GM18870 (cell line): Measurements from ENCODE around the gene ANAPC1.
"Not testable (repeated sequence)": the region's sequence is repeated elsewhere in the genome, so short reads cannot be mapped to it uniquely, and the experiment has no call there.

Experiments
- ATAC-seq: cut with Tn5 transposase; IDR thresholded peaks from one replicate; pipeline ENCODE4 v1.9.1; 2021; ENCODE audit warnings: moderate library complexity; ENCODE audit not compliant: unreplicated experiment

ANAPC1 gene

GRCh38 chr2:111812970-111813622 is 70.9 kb downstream of the ANAPC1 start:
- ATAC-seq: not testable (repeated sequence)

DNA sequence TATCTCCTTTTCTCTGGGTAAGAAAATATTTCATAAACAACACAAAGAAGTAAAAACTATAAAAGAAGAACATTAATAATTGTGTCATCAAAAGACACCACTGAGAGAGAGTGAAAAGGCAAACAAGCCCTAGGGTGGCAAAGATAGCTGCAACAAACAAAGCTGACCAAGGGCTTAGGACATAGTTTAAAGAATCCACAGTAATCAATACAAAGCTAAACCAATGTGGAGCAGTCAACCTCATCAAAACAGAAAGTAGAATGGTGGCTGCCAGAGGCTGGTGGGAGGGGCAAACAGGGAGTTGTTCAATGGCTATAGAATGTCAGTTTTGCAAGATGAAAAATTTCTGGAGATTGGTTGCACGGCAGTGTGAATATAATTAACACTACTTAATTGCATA is 93.4 kb downstream of the ANAPC1 start:
- not testable (repeated sequence) for ATAC-seq

DNA sequence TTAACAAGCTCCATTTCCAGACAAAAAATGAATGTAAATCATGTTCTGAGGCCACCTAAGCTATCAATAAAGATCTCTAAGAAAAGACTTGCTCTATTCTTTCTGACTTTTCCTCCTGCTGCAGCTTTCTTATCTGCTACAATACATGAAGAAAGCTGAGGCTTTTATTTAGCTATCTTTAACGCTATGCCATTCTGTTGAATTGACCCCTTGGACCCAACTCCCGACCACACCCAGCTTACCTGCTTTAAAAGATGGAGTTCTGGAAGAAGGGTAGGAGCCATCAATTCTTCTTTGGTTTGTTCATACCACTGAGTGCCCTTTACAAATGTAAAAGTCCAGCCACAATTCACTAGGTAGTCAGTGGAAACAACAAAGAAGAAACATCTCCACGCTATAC is 99.9 kb downstream of the ANAPC1 start:
- not testable (repeated sequence) for ATAC-seq

DNA sequence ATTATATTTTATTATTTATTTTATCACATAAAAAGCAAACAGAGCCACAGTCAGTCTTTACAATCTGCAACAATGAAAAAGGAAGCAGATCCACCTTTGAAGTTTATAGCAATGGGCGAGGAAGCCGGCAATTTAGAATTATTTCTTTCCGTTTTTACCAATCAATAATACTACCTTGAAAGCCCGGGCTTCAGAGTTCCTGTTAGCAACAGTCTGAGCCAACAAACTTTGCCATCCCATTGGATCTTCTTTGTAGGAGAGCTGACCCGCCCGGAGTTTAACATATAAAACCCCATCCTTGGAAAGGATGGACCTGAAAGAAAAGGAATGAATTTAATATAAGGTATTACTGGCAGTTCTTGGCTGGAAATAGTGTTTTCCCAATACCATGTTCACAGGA is 101.8 kb downstream of the ANAPC1 start:
- not testable (repeated sequence) for ATAC-seq

DNA sequence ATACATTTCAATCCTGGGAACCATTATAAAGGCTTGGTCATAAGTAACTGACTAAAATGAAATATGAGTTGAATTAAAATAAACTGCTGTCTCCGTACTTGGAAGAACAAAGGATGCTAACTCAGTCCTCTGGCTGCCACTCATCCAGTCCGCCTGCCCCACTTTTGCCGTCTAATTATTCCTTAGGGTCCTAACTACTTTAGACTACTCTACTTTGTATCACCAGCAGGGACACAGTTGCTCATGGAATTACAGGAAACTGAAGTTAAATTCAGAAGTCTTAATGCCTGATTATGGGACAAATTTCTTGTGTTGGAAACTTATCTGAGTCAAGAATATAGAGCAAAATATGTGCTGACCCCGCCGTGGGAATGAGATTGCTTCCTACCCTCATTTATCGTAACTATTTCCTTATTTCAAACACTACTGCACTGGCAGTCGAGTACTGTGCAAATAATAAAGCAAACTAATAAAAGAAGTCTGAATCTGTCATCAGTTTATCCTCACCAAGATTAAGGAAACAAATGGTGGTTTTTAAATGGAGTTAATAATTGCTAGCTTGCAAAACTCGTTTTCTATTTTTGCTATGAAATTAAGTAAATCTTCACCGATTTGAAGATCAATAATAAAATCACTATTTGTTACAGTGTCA is 102.4 kb downstream of the ANAPC1 start:
- not testable (repeated sequence) for ATAC-seq

- ATAC-seq: not testable (repeated sequence)
Observed at GRCh38 chr2:111777155-111777554, 106.8 kb downstream of the ANAPC1 start.

DNA sequence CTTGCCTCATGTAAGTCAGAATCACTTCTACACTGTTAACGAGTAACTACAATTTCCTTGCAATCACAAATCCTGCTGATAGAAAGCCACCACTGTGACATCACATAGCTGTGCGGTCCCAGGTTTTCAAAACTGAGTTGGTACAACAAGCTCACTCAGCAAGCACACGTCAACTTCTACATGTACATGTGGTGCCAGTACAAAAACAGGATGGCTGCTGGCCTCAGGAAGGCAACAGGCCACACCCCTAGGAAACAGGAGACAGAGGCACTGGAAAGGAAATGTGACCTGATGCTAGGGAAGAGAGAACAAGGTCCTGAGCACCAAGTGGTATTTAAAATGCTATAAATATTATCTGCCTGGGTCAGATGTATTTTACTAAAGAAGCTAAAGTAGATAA is 107.7 kb downstream of the ANAPC1 start:
- not testable (repeated sequence) for ATAC-seq

GRCh38 chr2:111772180-111772579 is 111.8 kb downstream of the ANAPC1 start:
- not testable (repeated sequence) for ATAC-seq

- not testable (repeated sequence) for ATAC-seq
Observed at GRCh38 chr2:111770916-111771658, 112.9 kb downstream of the ANAPC1 start.

DNA sequence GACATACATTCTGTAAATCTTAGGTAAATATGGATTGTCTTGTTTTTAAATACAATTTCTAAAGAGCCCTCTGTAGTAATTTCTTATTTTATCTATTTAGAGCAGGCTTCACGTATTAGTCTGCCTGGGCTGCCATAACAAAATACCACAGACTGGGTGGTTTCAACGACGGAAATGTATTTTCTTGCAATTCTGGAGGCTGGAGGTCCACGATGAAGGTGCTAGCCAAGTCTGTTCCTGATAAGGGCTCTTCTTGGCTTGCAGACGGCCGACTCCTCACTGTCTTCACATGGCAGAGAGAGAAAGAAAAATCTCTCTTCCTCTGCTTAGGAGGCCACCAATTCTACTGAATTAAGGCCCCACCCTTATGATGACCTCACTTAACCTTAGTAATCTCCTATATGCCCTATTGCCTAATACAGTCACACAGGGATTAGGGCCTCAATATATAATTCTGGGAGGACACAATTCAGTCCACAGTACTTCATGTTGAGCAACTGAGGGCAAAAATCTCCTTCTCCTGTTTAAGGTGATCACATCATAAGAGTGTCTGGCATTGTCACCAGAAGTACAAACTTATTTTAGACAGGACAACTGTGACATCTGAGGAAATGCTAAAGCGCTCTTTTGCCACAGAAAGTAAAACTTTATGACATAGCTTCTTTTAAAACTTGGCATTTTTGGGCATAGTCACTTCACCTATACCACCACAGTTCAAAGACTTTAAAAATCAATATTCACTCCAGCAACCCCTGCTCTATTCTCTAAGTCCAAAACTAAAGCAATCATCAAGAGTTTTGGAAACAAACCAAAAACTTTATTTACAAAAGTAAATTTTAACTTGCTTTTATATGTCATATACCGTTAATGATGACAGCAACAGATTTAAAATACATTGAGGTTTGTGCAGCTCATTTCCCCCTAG is 115.5 kb downstream of the ANAPC1 start:
- ATAC-seq: not testable (repeated sequence)

DNA sequence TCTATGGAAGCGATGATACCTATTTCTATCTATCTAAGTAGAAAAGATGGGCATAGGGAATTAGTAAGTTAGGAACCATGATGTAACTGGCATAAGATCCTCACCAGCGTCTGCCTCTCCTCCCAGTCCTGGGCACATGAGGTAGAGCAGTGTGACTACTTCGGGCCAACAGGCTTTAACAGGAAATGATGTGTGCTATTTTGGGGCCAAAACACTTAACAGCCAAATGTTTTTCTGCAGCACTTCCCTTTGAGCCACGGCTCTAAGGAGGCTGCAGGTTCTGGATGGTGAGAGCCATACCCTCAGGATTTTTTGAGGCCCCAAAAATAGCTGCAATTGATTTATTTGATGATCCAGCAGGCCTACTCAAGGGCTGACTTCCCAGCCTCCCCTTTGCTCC is 116.9 kb downstream of the ANAPC1 start:
- ATAC-seq: not testable (repeated sequence)

GRCh38 chr2:111766295-111766694 is 117.7 kb downstream of the ANAPC1 start:
- not testable (repeated sequence) for ATAC-seq

- not testable (repeated sequence) for ATAC-seq
Observed at GRCh38 chr2:111764151-111764550, 119.8 kb downstream of the ANAPC1 start.

DNA sequence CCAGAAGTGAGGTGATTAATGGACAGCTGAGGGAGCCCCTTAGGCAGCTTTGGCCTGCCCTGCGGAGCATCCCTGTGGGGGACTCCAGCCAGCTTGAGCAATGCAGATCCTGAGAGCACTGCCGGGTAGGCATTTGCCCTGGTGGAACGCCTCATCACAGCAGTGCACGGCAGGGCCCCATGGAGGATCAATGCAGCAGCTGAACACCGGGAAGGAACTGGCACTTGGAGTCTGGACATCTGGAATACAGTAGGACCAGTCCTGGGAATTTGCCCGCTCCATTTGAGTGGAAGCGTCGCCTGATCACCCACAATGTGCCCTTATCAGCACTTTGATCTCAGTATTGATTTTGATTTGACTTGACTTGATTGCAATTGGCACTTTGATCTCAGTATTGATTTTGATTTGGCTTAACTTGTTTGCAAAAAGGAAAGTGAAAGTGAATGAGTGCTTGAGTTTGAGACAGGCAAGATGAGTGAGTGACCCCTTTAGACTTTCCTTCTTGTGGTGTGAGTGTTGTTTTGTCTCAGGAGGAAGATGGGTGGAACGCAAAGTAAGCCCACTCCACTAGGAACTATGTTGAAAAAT is 123.2 kb downstream of the ANAPC1 start:
- not testable (repeated sequence) for ATAC-seq

- ATAC-seq: not testable (repeated sequence)
Observed at GRCh38 chr2:111752533-111752932, 131.5 kb downstream of the ANAPC1 start.

DNA sequence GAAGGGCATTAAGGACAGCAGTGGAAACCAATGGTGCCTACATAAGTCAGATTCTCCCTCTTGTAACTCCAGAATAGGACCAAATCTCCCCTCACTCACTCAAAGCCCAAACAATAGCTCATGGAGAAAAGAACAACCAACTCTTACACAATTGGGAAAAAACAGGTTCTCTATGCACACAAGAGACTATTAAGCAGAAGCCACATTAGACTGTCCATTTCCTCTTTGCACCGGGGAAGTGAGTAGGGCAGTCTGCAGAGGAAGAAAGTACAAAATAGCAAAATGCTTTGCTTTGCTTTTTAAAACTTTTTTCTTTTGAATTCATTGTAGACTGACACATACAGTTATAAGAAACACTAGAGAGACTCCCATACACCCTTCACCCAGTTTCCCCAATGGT is 133.4 kb downstream of the ANAPC1 start:
- ATAC-seq: not testable (repeated sequence)

DNA sequence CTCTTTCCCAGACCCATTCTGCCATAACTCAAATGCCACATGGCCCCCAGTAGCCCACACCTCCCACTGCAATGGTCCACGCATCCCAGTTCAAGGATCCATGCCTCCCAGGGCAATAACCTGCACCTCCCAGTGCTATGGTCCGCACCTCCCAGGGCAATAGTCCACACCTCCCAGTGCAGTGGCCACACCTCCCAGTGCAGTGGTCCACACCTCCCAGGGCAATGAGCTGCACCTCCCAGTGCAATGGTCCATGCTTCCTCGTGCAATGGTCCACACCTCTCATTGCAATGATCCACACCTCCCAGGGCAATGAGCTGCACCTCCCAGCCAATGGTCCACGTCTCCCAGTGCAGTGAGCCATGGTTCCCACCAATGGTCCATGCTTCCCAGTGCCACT is 135.6 kb downstream of the ANAPC1 start:
- not testable (repeated sequence) for ATAC-seq

DNA sequence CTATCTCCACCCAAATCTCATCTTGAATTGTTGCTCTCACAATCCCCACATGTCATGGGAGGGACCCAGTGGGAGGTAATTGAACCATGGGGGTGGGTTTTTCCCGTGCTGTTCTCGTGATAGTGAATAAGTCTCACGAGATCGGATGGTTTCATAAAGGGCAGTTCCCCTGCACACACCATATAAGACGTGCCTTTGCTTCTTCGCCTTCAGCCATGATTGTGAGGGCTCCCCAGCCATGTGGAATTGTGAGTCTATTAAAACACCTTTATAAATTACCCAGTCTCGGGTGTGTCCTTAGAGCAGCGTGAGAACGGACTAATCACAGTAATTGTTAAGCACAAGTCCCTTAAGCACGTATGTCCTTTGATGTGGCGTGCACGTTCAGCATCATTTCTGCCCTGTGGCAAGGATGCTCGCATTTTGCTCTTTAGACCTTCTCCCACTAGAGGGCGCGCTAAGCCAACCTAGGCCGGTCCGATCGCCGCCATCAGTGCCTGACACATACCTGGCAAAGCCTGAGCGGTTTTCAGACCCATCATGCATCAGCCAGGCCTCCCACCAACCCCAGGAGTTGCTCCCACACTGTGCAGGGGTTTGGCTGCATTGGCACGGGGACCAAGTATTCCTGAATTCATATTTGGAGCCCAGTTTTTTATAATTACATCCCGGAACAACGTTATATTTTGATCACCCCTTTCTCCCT is 136.4 kb downstream of the ANAPC1 start:
- not testable (repeated sequence) for ATAC-seq

GRCh38 chr2:111744751-111745150 is 139.2 kb downstream of the ANAPC1 start:
- not testable (repeated sequence) for ATAC-seq

GRCh38 chr2:111741517-111741916 is 142.5 kb downstream of the ANAPC1 start:
- ATAC-seq: not testable (repeated sequence)
